Right cardiac atrium (tissue), 5 donors: Measurements from ENCODE around the gene TREX2. TPM values are rescaled to one million over a fixed set of nuclear protein-coding genes. Genes with fewer than 3 reads are reported as not detected.
"Not testable (repeated sequence)": the region's sequence is repeated elsewhere in the genome, so short reads cannot be mapped to it uniquely, and the experiment has no call there.

Experiments used
- ATAC-seq, 2 donors: fragments of 200-7000 bp; cut with Tn5 transposase; one replicate each; pipeline versions ENCODE4 v1.8.0 to v1.9.1; 2020; ENCODE audit warnings: moderate library complexity in 2 of 2, mild to moderate bottlenecking in 1 of 2
- DNase-seq, 3 donors: peaks; one replicate each; pipeline ENCODE4 v3.0.0-alpha.2; 2020
- H3K27ac ChIP-seq: one replicate; pipeline ENCODE4 v1.5.1; 2013; ENCODE audit warnings: mild to moderate bottlenecking, low read length, control low read depth, moderate library complexity
- H3K27me3 ChIP-seq: one replicate; pipeline ENCODE4 v1.6.1; 2013; ENCODE audit not compliant: control insufficient read depth, insufficient read depth
- H3K4me1 ChIP-seq: one replicate; pipeline ENCODE4 v1.6.1; 2013; ENCODE audit warnings: low read length; ENCODE audit not compliant: control insufficient read depth, insufficient read depth
- H3K4me3 ChIP-seq: one replicate; pipeline ENCODE4 v1.5.1; 2013; ENCODE audit warnings: low read length, control low read depth
- H3K9me3 ChIP-seq: one replicate; pipeline ENCODE4 v1.6.1; 2013; ENCODE audit warnings: low read length; ENCODE audit not compliant: control insufficient read depth
- WGBS: extraction: QIAGEN DNeasy Blood & Tissue Kit; methylation state at CpG from one replicate; pipeline ENCODE4 v1.1.7; 2013; 5-methylcytosine and 5-hydroxymethylcytosine counted together
- intact Hi-C, 4 donors: fragments of 100-400 bp; cut with DNase I; formaldehyde crosslinking; loops; one replicate each; pipeline versions ENCODE4 v1.11.0 to v1.14.0; 2022 to 2023
- polyA plus RNA-seq: library from polyadenylated mRNA; stranded (reverse); fragments of 200-250 nt; gene quantifications from one replicate; pipeline ENCODE4 v1.2.3, GENCODE V29; 2013
- total RNA-seq, 4 donors: library from RNA; stranded (reverse); fragmentation: NEBNext Ultra II Directional; extraction: Animal tissue kit (Norgen Biotek cat#: 25700); gene quantifications; one replicate each; pipeline ENCODE4 v1.2.1, GENCODE V29; 2021
- donor health status: healthy with polysubstance abuse.
- donor health status: DM: no; HTN: yes; CAD: no.
- donor health status: DM: no; HTN: no; CAD: no.
- donor health status: DM: no; HTN: yes; CAD: no; lungs with severe emphysema.
- donor health status: DM: yes; HTN: yes; CAD: no.

The TREX2 gene
- total and polyA plus RNA-seq, 5 donors: 0.28 to 0.91 (median 0.48) TPM; not detected in 2

DNA sequence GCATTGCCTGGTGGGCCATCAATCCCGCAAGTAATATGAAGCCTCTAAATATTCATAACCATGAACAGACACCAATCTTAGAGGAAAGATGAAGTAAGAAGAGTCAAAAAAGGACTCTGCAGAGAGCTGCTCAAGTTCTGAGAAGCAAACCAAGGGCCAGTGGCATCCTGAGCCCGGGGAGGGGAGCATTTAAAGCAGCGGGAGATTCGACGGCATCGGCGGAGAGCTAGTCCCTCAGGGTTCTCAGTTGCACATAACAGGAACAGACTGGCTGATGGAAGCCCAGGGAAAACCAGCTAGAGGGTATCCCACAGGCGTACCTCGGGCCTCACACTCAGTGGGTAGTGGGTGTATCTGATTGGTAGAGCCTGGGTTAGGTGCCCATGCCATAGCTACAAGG is 39.8 kb downstream of the TREX2 start:
- H3K4me3 ChIP-seq: no peak overlapping the region
- ATAC-seq: no peak
- WGBS: 85% methylated on average over 9 of the region's 9 CpGs
- DNase-seq: peak in 1 of 3 donors; percentile 8
- H3K9me3 ChIP-seq: no peaks in the 10 kb centered on the region
- intact Hi-C loops: no loop called here
- no peaks in the 10 kb centered on the region for H3K4me1 ChIP-seq
- H3K27ac ChIP-seq: no peak overlapping the region
- no peaks in the 10 kb centered on the region for H3K27me3 ChIP-seq

DNA sequence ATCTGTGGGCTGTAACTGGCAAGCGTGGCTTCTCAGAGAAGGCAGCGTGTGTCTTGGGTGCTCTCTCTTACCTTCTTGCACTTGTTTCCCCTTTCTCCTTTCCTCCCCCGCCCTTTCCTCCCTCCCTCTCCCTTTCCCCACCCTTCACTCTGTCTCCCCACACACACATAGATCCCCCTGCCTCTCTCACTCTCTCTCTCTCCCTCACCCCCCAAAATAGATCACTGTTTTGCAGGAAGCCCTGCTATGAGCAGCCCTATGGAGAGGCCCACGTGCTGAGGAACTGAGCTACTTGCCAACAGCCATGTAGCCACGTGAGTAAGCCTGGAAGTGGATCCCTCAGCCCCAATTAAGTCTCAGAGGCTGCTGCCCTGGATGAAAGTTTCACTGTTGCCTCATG is 40.4 kb downstream of the TREX2 start:
- intact Hi-C loops: no loop called here
- WGBS: 38% methylated on average over 5 of the region's 5 CpGs

DNA sequence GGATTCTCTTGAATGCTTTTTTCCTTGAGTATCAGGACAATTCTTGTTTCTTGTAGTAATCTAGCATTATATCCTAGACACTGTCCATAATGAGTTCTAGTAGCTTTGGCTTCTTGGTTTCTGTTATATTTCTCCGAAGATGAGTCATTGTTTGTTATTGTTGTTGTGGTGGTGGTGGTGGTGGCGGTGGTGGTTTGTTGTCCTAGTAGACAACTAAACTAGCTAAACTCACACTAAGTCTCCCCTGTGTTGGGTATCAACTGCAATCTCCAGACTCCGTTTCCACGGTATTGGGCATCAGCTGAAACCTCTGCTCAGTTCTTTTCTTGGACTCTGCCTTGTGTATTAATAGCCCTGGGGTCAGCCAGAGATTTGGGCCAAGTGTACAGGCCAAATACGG is 41.5 kb downstream of the TREX2 start:
- H3K27ac ChIP-seq, H3K4me1 ChIP-seq, H3K4me3 ChIP-seq, H3K27me3 ChIP-seq, H3K9me3 ChIP-seq, ATAC-seq, intact Hi-C loops: not testable (repeated sequence)
- peak in 1 of 3 donors; percentile 0 for DNase-seq
- 71% methylated on average over 5 of the region's 5 CpGs for WGBS

More for the DNA sequence above, 40.4 kb downstream of the TREX2 start:
- H3K4me1 ChIP-seq: no peaks in the 10 kb centered on the region
- H3K9me3 ChIP-seq: no peaks in the 10 kb centered on the region
- no peak overlapping the region for H3K27ac ChIP-seq
- no peak overlapping the region for H3K4me3 ChIP-seq
- no peaks in the 10 kb centered on the region for H3K27me3 ChIP-seq
- no peak for ATAC-seq
- peak in 1 of 3 donors; percentile 4 for DNase-seq

DNA sequence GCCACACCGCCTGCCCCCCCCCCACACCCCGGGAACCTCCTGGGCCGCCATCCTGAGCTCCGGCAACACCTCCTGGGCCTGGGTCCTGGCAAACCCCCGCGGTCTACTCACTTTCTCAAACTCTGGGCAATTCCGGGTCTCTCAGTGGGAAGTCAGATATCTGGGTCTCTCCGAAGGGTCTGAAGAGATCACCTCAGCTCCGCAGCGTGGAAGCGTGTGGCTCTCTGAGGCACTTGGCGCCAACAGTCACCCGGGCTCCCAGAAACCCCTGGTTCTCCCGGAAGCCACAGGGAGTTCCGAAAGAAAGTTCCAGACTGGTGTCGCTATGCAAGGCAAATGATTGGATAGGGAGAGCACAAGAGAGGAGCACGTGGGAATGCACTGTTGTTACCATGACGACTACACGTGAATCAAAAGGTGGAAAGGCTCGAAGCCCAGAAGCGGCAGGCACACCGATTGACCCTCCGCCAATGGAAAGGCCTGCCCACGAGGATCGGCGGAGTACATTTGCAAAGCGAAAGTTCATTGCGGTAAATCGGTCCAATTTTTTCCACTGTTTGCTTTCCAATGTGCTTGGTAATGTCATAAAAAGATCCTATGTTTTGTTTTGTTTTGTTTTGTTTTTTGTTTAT is 44.6 kb downstream of the TREX2 start, which contains the start of gene PNMA6E:
Gene PNMA6E (minus strand): TSS at position 218 of the 632 bp plus-strand sequence. CDS start 2,501 bp downstream, outside the sequence.
- intact Hi-C loops: no loop called here
- 93% methylated on average over 29 of the region's 29 CpGs for WGBS
- DNase-seq: peak in 1 of 3 donors; percentile 20
- Histone ChIP-seq H3K9me3 (no peaks in the 10 kb centered on the region), H3K27ac (no peak within 1 kb of the TSS), H3K4me3 (no peak within 1 kb of the TSS), H3K4me1 (no peaks in the 10 kb centered on the region), H3K27me3 (no peaks in the 10 kb centered on the region)
- ATAC-seq: no peak

DNA sequence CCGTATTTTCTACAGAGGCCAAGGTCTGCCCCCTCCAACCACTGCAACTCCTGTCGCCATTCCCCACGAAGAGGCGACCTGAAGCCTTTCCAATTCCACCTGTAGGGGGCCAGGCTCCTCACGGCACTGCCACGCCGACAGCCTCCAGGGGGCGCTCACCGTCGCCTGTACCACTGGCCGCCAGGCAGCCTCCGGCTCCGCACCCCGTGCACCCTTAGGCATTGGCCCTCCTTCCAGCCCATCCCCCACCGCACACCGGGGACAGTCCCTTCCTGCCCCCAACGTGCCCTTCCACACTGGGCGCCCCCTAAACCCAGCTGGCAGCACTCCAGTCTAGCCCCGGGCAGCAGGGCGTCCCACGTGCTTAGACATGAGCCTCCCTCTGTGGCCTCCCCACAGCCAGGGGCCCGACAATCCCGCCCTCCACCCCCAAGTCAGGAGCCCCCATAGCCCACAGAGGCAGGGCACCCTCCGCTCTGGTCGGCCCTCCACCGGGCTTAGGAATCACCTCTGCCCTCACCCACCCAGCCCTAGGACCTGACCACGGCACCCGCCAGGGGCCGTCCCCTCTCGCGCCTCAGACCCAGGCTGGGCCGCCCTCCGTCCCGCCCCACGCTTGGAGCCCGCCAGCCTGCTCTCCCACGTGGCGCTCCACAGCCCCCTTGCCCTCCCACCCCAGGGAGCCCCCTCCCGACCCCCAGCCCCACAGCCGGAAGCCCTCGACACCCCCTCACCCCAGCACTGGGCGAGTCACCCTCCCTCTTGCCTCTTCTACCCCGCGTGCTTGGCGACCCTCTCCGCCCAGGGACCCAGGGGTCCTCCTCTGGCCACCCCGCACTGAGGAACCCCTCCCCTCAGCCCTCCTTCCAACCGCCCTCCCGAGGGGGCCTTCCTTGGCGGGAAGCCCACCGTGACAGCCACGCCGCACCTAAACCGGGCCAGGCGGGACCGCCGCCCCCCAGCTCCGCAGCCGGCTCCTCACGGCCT is 45.4 kb downstream of the TREX2 start:
- 73% methylated on average over 57 of the region's 60 CpGs for WGBS
- no peaks in the 10 kb centered on the region for H3K4me1 ChIP-seq
- no peak overlapping the region for H3K4me3 ChIP-seq
- DNase-seq (peak in 2 of 3 donors; percentile 58 to 74), ATAC-seq (peak in 1 of 2 donors; percentile 62)
- H3K27ac ChIP-seq: no peak overlapping the region
- no peaks in the 10 kb centered on the region for H3K27me3 ChIP-seq
- H3K9me3 ChIP-seq: no peaks in the 10 kb centered on the region
- intact Hi-C loops: no loop called here

DNA sequence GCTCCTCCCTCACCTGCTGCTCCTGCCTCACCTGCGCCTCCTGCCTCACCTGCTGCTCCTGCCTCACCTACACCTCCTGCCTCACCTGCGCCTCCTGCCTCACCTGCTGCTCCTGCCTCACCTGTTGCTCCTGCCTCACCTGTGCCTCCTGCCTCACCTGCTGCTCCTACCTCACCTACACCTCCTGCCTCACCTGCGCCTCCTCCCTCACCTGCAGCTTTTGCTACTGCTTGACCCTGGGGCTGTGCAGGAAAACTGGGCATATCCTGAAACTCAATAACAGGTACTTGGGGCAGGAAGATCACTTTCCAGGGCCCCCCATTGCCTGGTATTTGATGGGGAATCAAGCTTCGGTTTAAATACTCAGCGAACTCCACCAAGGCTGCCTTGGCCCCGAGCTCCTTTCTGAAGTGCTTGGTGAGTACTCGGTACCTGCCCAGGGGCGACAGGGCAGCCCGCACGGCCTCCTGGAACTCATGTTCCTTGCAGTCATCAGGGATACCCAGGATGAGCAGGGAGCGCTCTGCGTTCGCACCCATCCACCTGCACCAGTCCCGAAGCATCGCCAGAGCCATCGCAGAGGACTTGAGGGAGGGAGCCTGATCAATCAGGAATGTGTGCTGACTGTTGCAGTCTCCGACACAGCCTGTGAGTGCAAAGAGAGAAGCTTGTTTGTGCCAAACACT is 47.4 kb downstream of the TREX2 start:
- H3K4me3 ChIP-seq: no peak overlapping the region
- WGBS: 75% methylated on average over 17 of the region's 17 CpGs

DNA sequence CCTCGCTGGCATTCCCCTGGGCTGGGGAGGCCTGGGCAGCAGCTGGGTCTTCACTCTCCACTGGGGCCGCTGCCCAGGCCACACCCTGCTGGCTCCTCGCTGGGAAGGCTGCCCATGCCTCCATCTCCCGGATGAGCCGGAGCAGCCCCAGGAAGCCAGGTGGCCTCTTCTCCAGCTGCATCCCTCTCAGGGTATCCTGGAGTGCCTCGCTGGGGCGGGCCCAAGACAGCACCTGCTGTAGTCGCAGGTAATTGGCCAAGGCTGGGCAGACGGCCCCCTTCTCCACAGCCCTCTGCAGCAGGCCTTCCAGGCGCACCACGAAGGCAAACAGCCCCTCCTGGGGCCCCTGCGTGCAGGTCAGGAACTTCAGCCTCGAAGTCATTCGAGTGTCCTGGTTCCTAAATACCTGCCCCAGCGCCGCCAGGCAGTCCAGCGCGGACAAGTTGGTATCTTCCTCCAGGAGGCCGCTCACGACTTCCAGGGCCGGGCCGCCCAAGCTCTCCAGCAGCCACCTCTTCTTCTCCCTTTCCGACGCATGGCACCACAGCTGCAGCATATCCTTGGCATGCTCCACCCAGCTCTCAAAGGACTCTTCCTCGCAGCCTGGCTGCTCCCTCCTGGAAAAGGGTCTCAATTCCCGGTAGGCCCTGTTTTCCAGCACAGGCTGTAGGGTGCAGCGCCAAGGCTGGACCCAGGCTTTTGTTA is 48.4 kb downstream of the TREX2 start:
- 81% methylated on average over 27 of the region's 27 CpGs for WGBS
- peak in 1 of 3 donors; percentile 16 for DNase-seq
- no peaks in the 10 kb centered on the region for H3K9me3 ChIP-seq
- intact Hi-C loops: no loop called here
- no peak overlapping the region for H3K27ac ChIP-seq
- ATAC-seq: no peak
- H3K27me3 ChIP-seq: no peaks in the 10 kb centered on the region
- H3K4me1 ChIP-seq: no peaks in the 10 kb centered on the region
- no peak overlapping the region for H3K4me3 ChIP-seq

More for the DNA sequence above, 47.4 kb downstream of the TREX2 start:
- H3K27ac ChIP-seq: no peak overlapping the region
- no peaks in the 10 kb centered on the region for H3K4me1 ChIP-seq
- intact Hi-C loops: no loop called here
- ATAC-seq (no peak), DNase-seq (peak in 1 of 3 donors; percentile 28)
- H3K27me3 ChIP-seq: no peaks in the 10 kb centered on the region
- no peaks in the 10 kb centered on the region for H3K9me3 ChIP-seq

DNA sequence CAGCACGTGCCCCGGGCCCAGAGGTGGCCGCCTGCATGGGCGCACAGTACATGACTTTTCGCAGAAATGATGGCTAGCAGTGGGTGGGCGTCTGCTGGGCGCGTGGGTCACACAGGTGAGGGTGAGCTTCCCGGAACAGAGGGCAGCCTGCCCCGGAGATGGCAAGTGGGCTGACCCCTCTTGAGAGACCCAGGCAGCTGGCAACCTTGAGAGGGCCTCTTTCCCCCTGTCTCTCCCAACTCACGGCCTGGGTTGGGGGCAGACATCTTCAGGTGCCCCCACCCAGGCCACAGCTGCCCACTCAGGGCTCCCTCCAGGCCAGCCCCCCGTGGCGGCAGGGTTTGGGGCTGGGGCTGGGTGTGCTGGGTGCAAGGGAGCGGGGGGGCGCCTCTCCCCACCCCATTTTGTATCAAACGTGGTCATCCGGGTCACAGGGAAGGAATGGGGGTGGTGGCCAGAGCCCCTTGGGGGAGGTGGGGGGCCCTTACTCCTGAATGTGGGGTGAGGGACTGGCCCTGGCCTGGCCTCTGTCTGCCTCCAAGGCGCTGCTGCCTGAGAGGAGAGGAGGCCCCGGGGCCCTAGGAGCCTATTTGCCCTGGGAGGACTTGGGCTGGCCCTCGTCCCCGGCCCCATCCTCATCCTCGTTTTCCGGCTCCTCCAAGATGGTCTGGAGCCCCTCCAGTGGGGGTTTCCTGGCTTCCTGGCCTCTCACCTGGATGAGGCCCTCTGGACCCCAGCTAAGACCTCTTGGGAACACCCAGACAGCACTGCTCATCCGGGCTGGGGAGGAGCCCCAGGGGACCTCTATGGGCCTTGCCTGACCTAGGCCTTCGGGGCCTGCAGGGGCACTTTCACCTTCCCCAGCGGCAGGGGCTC is 49.3 kb downstream of the TREX2 start:
- intact Hi-C loops: no loop called here
- DNase-seq: peak in 1 of 3 donors; percentile 41
- ATAC-seq: no peak
- Histone ChIP-seq H3K27me3 (no peaks in the 10 kb centered on the region), H3K27ac (no peak overlapping the region), H3K4me3 (no peak overlapping the region), H3K9me3 (no peaks in the 10 kb centered on the region), H3K4me1 (no peaks in the 10 kb centered on the region)
- 84% methylated on average over 26 of the region's 26 CpGs for WGBS

DNA sequence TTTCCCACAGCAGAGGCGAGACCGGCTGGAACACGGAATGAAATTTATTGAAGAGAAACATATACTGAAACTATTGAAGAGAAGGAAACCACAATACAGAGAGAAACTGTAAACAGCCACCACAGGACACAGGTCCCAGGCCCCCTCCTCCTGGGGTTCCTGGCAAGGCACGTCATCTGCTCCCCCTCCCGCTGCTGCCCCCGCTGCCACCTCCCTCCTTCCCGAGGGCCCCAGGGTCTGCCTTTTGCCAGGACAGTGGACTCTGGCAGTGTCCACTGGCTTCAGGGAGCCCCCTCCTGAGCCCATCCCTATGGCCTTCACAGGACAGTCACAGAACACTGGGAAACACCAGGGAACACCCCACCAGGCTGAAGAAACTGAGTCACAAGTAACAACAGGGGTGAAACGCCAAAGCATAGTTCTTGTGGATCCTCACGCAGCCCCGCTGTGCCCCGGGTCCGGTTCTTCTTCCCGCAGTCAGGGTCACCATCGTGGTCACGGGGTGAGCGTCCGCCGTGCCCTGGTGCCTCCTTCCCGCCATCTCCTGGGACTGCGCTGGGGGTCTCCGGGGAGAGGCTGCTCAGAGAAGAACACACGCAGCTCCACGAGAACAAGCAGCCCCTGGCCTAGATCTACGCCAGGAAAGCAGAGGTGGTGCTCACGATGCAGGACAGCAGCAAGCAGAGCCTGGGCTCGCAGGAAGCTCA is 50.1 kb downstream of the TREX2 start:
- ATAC-seq (no peak), DNase-seq (peak in 1 of 3 donors; percentile 43)
- Histone ChIP-seq H3K4me1 (no peaks in the 10 kb centered on the region), H3K4me3 (no peak overlapping the region), H3K27ac (no peak overlapping the region), H3K27me3 (no peaks in the 10 kb centered on the region), H3K9me3 (no peaks in the 10 kb centered on the region)
- intact Hi-C loops: no loop called here
- WGBS: 85% methylated on average over 26 of the region's 26 CpGs
